H1 (cell line): ENCODE data around the gene DCANP1. TPM values are rescaled to one million over a fixed set of nuclear protein-coding genes. Genes with fewer than 3 reads are reported as not detected.

Source experiments
- CTCF ChIA-PET: fragments of 300-600 bp; sonication (Branson Sonifier 250); formaldehyde crosslinking; loops from one replicate; lab custom pipeline; 2021; ENCODE audit not compliant: partially characterized antibody; lab: Charles Lee
- POLR2A ChIA-PET: fragments of 300-600 bp; sonication (Branson Sonifier 250); formaldehyde crosslinking; loops from one replicate; lab custom pipeline; 2021; ENCODE audit warnings: inconsistent platforms; ENCODE audit not compliant: partially characterized antibody; lab: Charles Lee
- DNase-seq, 2 experiments: peaks; one replicate each; pipeline versions ENCODE4 v3.0.0 to v3.0.0-alpha.2; 2010 to 2022; ENCODE audit warnings: low spot score in 2 of 2, low read depth in 1 of 2, mixed read lengths in 1 of 2
- FAIRE-seq: peaks from 2 replicates; lab custom pipeline; 2011; peaks lifted over from hg19 to GRCh38; lab: Jason Lieb, UNC
- H2AFZ ChIP-seq: 2 replicates; pipeline ENCODE4 v1.8.1; 2012; ENCODE audit warnings: low read length, inconsistent platforms
- H2AK5ac ChIP-seq: 2 replicates; pipeline ENCODE4 v1.6.1; 2013; ENCODE audit warnings: low read depth, low read length
- H2BK120ac ChIP-seq: replicated peaks from 2 replicates; pipeline ENCODE3; 2013; ENCODE audit warnings: low read depth, low read length, inconsistent platforms
- H2BK12ac ChIP-seq: 2 replicates; pipeline ENCODE4 v1.6.1; 2013; ENCODE audit warnings: low read depth, low read length
- H2BK15ac ChIP-seq: 2 replicates; pipeline ENCODE4 v1.6.1; 2013; ENCODE audit warnings: low read length
- H2BK20ac ChIP-seq: 2 replicates; pipeline ENCODE4 v1.6.1; 2013; ENCODE audit warnings: low read length
- H2BK5ac ChIP-seq: 2 replicates; pipeline ENCODE4 v1.6.1; 2013; ENCODE audit warnings: low read depth, low read length
- H3K14ac ChIP-seq: 2 replicates; pipeline ENCODE4 v1.6.1; 2013; ENCODE audit warnings: inconsistent platforms; ENCODE audit not compliant: insufficient read length
- H3K18ac ChIP-seq: 2 replicates; pipeline ENCODE4 v1.6.1; 2013; ENCODE audit warnings: low read length; ENCODE audit errors: extremely low read depth
- H3K23ac ChIP-seq: 2 replicates; pipeline ENCODE4 v1.6.1; 2013; ENCODE audit warnings: inconsistent platforms; ENCODE audit not compliant: insufficient read length
- H3K23me2 ChIP-seq: 2 replicates; pipeline ENCODE4 v1.6.1; 2013; ENCODE audit warnings: low read depth, low read length
- H3K27ac ChIP-seq: 2 replicates; pipeline ENCODE4 v1.6.1; 2011; ENCODE audit warnings: low read depth, low read length, inconsistent platforms
- H3K27me3 ChIP-seq, 4 experiments: replicated peaks in 1 of 4; 1 replicate in 1 of 4; 2 replicates in 3 of 4; pipeline versions ENCODE4 v1.6.1 to v1.8.1; 2011 to 2013; ENCODE audit warnings: low read length in 3 of 4, mild to moderate bottlenecking in 3 of 4, inconsistent platforms in 2 of 4, mixed read lengths in 2 of 4, moderate library complexity in 1 of 4; ENCODE audit not compliant: control insufficient read depth in 3 of 4, insufficient read depth in 3 of 4; ENCODE audit errors: extremely low read depth in 1 of 4
- H3K36me3 ChIP-seq, 4 experiments: 2 replicates each; pipeline versions ENCODE4 v1.6.1 to v1.8.1; 2011 to 2013; ENCODE audit warnings: mild to moderate bottlenecking in 4 of 4, low read length in 3 of 4, moderate library complexity in 2 of 4, control low read depth in 1 of 4, inconsistent platforms in 1 of 4; ENCODE audit not compliant: insufficient read depth in 4 of 4, control insufficient read depth in 2 of 4
- H3K4ac ChIP-seq: replicated peaks from 2 replicates; pipeline ENCODE3; 2013; ENCODE audit warnings: low read length, low read depth, mixed read lengths, inconsistent platforms; ENCODE audit not compliant: insufficient read length
- H3K4me1 ChIP-seq, 4 experiments: replicated peaks in 1 of 4; 1 replicate in 1 of 4; 2 replicates in 3 of 4; pipeline versions ENCODE4 v1.6.1 to v1.8.1; 2011 to 2013; ENCODE audit warnings: low read length in 3 of 4, inconsistent platforms in 2 of 4, mixed read lengths in 1 of 4; ENCODE audit not compliant: insufficient read depth in 4 of 4, control insufficient read depth in 3 of 4
- H3K4me2 ChIP-seq, 2 experiments: 2 replicates each; pipeline versions ENCODE4 v1.6.1 to v1.8.1; 2011 to 2013; ENCODE audit warnings: low read depth in 2 of 2, low read length in 2 of 2, control low read depth in 1 of 2, inconsistent platforms in 1 of 2, mild to moderate bottlenecking in 1 of 2; ENCODE audit not compliant: insufficient read depth in 1 of 2
- H3K4me3 ChIP-seq, 4 experiments: fragments of 200-600, 300-600 bp in 1 of 4; sonication (generic), shearing (Covaris generic), sonication (Bioruptor Twin) in 1 of 4; 2 replicates each; pipeline versions ENCODE4 v1.5.1 to v1.8.1; 2011 to 2016; ENCODE audit warnings: low read length in 4 of 4, low read depth in 3 of 4, control low read depth in 2 of 4, inconsistent platforms in 2 of 4, mild to moderate bottlenecking in 2 of 4, mixed read lengths in 1 of 4, moderate library complexity in 1 of 4; ENCODE audit not compliant: insufficient read depth in 2 of 4; ENCODE audit errors: extremely low read depth in 1 of 4
- H3K56ac ChIP-seq: replicated peaks from 2 replicates; pipeline ENCODE3; 2013; ENCODE audit warnings: low read depth, mild to moderate bottlenecking, mixed read lengths, low read length, inconsistent platforms; ENCODE audit not compliant: insufficient read length
- H3K79me1 ChIP-seq: 2 replicates; pipeline ENCODE4 v1.6.1; 2013; ENCODE audit warnings: low read depth, low read length, control low read depth
- H3K79me2 ChIP-seq, 2 experiments: 2 replicates each; pipeline versions ENCODE4 v1.6.1 to v1.8.1; 2012 to 2013; ENCODE audit warnings: low read length in 2 of 2, mild to moderate bottlenecking in 2 of 2, inconsistent platforms in 1 of 2; ENCODE audit not compliant: insufficient read depth in 2 of 2, control insufficient read depth in 1 of 2
- H3K9ac ChIP-seq, 4 experiments: replicated peaks in 1 of 4; 1 replicate in 1 of 4; 2 replicates in 3 of 4; pipeline versions ENCODE4 v1.6.1 to v1.8.1; 2011 to 2013; ENCODE audit warnings: low read depth in 3 of 4, low read length in 3 of 4, control low read depth in 2 of 4, mild to moderate bottlenecking in 2 of 4, moderate library complexity in 2 of 4, inconsistent platforms in 1 of 4; ENCODE audit errors: extremely low read depth in 1 of 4
- H3K9me3 ChIP-seq, 2 experiments: 2 replicates each; pipeline versions ENCODE4 v1.6.1 to v1.8.1; 2012 to 2013; ENCODE audit warnings: mild to moderate bottlenecking in 2 of 2, moderate library complexity in 2 of 2, control low read depth in 1 of 2, inconsistent platforms in 1 of 2, low read depth in 1 of 2, low read length in 1 of 2, mixed read lengths in 1 of 2; ENCODE audit not compliant: insufficient read depth in 2 of 2
- H4K20me1 ChIP-seq, 2 experiments: replicated peaks in 1 of 2; 2 replicates each; pipeline versions ENCODE3 to v1.8.1; 2011 to 2013; ENCODE audit warnings: inconsistent platforms in 2 of 2, low read length in 2 of 2, mild to moderate bottlenecking in 1 of 2; ENCODE audit not compliant: insufficient read depth in 2 of 2, control insufficient read depth in 1 of 2
- H4K5ac ChIP-seq: 2 replicates; pipeline ENCODE4 v1.6.1; 2013; ENCODE audit warnings: low read length, low read depth, mixed read lengths, inconsistent platforms; ENCODE audit not compliant: insufficient read length
- H4K8ac ChIP-seq: 2 replicates; pipeline ENCODE4 v1.8.0; 2013; ENCODE audit warnings: mild to moderate bottlenecking, moderate library complexity, low read length, inconsistent platforms; ENCODE audit not compliant: insufficient read depth; ENCODE audit errors: extremely low read depth
- H4K91ac ChIP-seq: replicated peaks from 2 replicates; pipeline ENCODE3; 2013; ENCODE audit warnings: low read length, mixed read lengths, inconsistent platforms; ENCODE audit not compliant: insufficient read length
- SAP30 ChIP-seq: fragments of 300-600 bp; sonication (generic); IDR thresholded peaks from 2 replicates; pipeline ENCODE4 v1.7.1; 2012; ENCODE audit warnings: low read length, moderate library complexity, mild to moderate bottlenecking, inconsistent platforms; ENCODE audit not compliant: insufficient read depth, insufficient replicate concordance
- WGBS, 2 experiments: shearing (Covaris generic) in 1 of 2; methylation state at CpG; one replicate each; pipeline versions ENCODE4 v1.1.6 to v1.1.7; 2013 to 2015; ENCODE audit warnings: low lambda C conversion rate in 2 of 2, mixed read lengths in 2 of 2, inconsistent platforms in 1 of 2, low coverage in 1 of 2, missing lambda C conversion rate in 1 of 2; ENCODE audit not compliant: insufficient replicate concordance in 2 of 2, insufficient coverage in 1 of 2, insufficient read length in 1 of 2; ENCODE audit errors: extremely low coverage in 1 of 2, missing lambda C conversion rate in 1 of 2; 5-methylcytosine and 5-hydroxymethylcytosine counted together
- polyA plus RNA-seq, 7 experiments: library from polyadenylated mRNA; depleted of rRNA in 3 of 7; stranded (reverse) in 5 of 7; unstranded in 2 of 7; fragments of >200 nt in 5 of 7; fragments of 200-250 nt in 2 of 7; gene quantifications; 1 replicate in 5 of 7; 2 replicates in 1 of 7; 4 replicates in 1 of 7; pipeline versions ENCODE4 v1.2.1 to v1.2.3, GENCODE V29; 2011 to 2013; ENCODE audit warnings: missing spikeins in 2 of 7, mixed read lengths in 2 of 7
- total RNA-seq: library from RNA; stranded (reverse); fragmentation: NEBNext Ultra II Directional; extraction: Animal tissue kit (Norgen Biotek cat#: 25700); gene quantifications from 2 replicates; pipeline ENCODE4 v1.2.1, GENCODE V29; 2021
- TF ChIP-seq, protein P1 (sequence below): IDR thresholded peaks from 2 replicates; pipeline ENCODE4 v1.6.1; 2012; ENCODE audit warnings: inconsistent platforms

The DCANP1 gene
- total and polyA plus RNA-seq, 2 of the 8 experiments (the other 6 are each of a cell fraction or from before 2014, with no cell fraction given): not detected

DNA sequence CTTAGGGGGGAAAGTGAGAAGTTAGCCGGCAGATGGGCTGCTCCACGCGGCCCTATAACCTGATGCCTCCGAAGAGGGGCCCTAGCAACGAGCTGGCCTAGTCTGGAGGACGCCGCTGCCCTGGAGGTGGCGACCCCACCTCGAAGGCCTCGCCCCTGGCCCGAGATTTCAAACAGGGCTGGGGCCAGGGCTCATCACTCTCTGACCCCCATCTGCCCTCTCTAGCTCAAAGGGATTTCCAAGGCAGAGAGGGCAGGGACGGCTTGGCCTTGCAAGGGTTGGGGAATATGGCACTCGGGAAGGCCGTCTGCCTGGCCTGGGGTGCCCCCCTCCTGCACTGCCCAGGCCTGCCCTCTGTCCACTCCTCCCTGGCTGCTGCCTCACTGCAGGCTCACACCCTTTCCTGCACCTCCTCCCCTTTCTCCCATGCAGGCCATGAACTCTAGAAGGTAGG lies 30.5 kb upstream of the DCANP1 start:
- ChIA-PET CTCF (interaction anchor here (0.7 to 9.3 kb wide), 7 partner anchors 10 to 89 kb away, joined by 3 to 122 read pairs (median 14); no protein-coding TSS in a partner anchor), POLR2A (no interaction called here)
- FAIRE-seq (no peak), DNase-seq (no peak)
- H3K4me3 ChIP-seq: no peak overlapping the region
- no peak overlapping the region for H2BK120ac ChIP-seq
- H4K5ac ChIP-seq: no peak overlapping the region
- peak overlapping the region; percentile 71; the same call in 1 of the 2 replicates for H2BK12ac ChIP-seq
- no peak overlapping the region; the same call in 1 of the 2 replicates for H3K18ac ChIP-seq
- no peak overlapping the region; a peak in 1 of 4 replicates for H3K4me2 ChIP-seq
- peaks cover 8 to 81% (median 61%) of the 10 kb centered on the region in 4 experiments for H3K27me3 ChIP-seq
- 54% methylated on average over 13 of the region's 14 CpGs; no CpG with 5 or more reads in 1 of the 2 experiments for WGBS, 2 experiments
- H4K20me1 ChIP-seq: peaks cover 0 to 11% of the 10 kb centered on the region in 2 experiments
- peaks cover 0 to 18% (median 11%) of the 10 kb centered on the region in 4 experiments; a peak in 5 of 7 replicates for H3K4me1 ChIP-seq
- no peak overlapping the region for H3K56ac ChIP-seq
- no peak overlapping the region for H3K9ac ChIP-seq
- H2BK15ac ChIP-seq: no peak overlapping the region
- no peak overlapping the region for H3K27ac ChIP-seq
- H3K4ac ChIP-seq: no peak overlapping the region
- no peaks in the 10 kb centered on the region for H3K79me1 ChIP-seq
- H2BK5ac ChIP-seq: no peak overlapping the region; the same call in 1 of the 2 replicates
- H4K8ac ChIP-seq: no peak overlapping the region
- H3K23me2 ChIP-seq: peaks cover 6% of the 10 kb centered on the region; the same call in 1 of the 2 replicates
- no peak overlapping the region for H3K23ac ChIP-seq
- TF ChIP-seq, protein P1, sequence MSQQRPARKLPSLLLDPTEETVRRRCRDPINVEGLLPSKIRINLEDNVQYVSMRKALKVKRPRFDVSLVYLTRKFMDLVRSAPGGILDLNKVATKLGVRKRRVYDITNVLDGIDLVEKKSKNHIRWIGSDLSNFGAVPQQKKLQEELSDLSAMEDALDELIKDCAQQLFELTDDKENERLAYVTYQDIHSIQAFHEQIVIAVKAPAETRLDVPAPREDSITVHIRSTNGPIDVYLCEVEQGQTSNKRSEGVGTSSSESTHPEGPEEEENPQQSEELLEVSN: peak; percentile 43; the same call in 1 of the 2 replicates
- no peak for TF ChIP-seq SAP30
- H3K36me3 ChIP-seq: no peaks in the 10 kb centered on the region
- H2AFZ ChIP-seq: no peak overlapping the region
- no peak overlapping the region for H2BK20ac ChIP-seq
- H3K14ac ChIP-seq: no peak overlapping the region
- no peaks in the 10 kb centered on the region for H3K9me3 ChIP-seq
- H2AK5ac ChIP-seq: no peak overlapping the region
- no peaks in the 10 kb centered on the region for H3K79me2 ChIP-seq
- H4K91ac ChIP-seq: no peak overlapping the region
